Neural cell (in vitro differentiated cells): ENCODE results near the gene AFTPH.

Experiments
- EZH2 ChIP-seq: fragments of 200-600, 300-800 bp; shearing (Covaris generic), sonication (generic); IDR thresholded peaks from 2 replicates; pipeline ENCODE4 v1.6.1; 2014; ENCODE audit warnings: antibody characterized with exemption, low read length, borderline replicate concordance, mild to moderate bottlenecking; ENCODE audit not compliant: insufficient read depth, poor library complexity, severe bottlenecking
- POLR2AphosphoS5 ChIP-seq: IDR thresholded peaks from 2 replicates; pipeline ENCODE4 v1.6.1; 2012
- TAF1 ChIP-seq: IDR thresholded peaks from 2 replicates; pipeline ENCODE4 v1.6.1; 2012; ENCODE audit warnings: low read depth
- TF ChIP-seq, protein P1 (sequence below): fragments of 450-650 bp; IDR thresholded peaks from 2 replicates; pipeline ENCODE4 v1.5.1; 2014; ENCODE audit warnings: antibody characterized with exemption, mild to moderate bottlenecking, moderate library complexity; ENCODE audit not compliant: poor library complexity, severe bottlenecking

DNA sequence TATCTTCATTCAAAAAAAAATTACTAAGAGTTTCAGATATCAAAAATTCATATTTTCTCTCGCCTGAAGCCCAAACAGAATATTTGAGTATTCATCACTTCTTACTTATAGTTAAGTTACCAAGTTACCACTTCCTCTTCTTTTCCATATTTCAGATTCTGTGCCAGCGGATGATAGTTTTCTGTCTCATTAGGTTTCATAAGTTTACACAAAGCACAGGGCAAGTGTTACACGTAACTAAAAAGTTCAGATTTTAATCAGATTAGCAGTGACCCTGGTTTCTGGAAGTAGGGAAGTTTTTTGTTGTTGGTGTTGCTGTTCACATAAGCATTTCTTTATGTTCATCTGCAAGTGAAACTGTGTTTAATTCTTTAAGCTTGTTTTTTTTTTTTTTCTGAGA lies 10.2 kb downstream of the AFTPH start:
- TF ChIP-seq EZH2 (no peak), TAF1 (no peak), POLR2AphosphoS5 (no peak)
- TF ChIP-seq, protein P1, sequence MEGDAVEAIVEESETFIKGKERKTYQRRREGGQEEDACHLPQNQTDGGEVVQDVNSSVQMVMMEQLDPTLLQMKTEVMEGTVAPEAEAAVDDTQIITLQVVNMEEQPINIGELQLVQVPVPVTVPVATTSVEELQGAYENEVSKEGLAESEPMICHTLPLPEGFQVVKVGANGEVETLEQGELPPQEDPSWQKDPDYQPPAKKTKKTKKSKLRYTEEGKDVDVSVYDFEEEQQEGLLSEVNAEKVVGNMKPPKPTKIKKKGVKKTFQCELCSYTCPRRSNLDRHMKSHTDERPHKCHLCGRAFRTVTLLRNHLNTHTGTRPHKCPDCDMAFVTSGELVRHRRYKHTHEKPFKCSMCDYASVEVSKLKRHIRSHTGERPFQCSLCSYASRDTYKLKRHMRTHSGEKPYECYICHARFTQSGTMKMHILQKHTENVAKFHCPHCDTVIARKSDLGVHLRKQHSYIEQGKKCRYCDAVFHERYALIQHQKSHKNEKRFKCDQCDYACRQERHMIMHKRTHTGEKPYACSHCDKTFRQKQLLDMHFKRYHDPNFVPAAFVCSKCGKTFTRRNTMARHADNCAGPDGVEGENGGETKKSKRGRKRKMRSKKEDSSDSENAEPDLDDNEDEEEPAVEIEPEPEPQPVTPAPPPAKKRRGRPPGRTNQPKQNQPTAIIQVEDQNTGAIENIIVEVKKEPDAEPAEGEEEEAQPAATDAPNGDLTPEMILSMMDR: no peak
